ENCODE results near the gene IZUMO1.
"Not testable (repeated sequence)": the region's sequence is repeated elsewhere in the genome, so short reads cannot be mapped to it uniquely, and the experiment has no call there.

IZUMO1 gene

DNA sequence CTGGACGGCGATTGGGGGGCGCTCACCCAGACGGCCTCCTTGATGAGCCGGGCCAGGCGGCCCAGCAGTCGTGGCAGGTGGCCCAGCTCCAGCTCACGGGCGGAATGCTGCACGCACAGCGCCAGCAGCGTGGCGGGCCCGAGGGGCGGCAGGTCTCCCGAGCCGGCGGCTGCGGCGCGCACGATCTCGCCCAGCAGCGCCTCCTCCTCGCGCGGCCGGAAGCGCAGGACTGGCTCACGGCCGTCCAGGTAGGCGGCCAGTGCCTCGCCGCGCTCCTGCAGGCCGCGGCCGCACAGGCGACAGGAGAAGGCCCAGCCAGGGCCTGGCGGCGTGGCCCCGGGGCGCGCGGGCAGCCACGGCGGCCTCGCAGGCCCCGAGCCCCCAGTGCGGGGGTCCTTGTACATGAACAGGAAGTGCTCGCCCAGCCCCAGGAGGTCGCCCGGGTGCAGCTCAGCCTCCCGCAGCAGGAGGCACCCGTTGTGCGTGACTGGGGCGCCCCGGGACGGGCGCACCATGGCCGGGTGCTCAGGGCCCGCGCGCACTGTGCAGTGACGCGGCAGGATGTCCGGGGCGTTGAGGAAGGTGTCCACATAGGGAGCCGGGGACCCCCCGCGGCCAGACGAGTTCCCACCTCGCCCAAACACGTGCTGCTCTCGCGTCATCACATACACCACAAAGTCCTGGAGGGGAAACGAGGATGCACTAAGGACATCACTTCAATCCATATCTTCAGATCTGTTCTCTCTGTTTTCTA, 17.6 kb downstream of the IZUMO1 start:
- no peak overlapping the region for H3K4me2 ChIP-seq (ENCODE audit: low read length)
- no peaks in the 10 kb centered on the region for H3K9me3 ChIP-seq (replicated peaks; ENCODE audit: low read length)
- no peaks in the 10 kb centered on the region for H3K27me3 ChIP-seq (ENCODE audit: control insufficient read depth, insufficient read depth, low read length)
- H3K4me1 ChIP-seq (ENCODE audit: control insufficient read depth, insufficient read depth, low read length) = peaks cover 7% of the 10 kb centered on the region
- H3K36me3 ChIP-seq (ENCODE audit: insufficient read depth, low read length) = no peaks in the 10 kb centered on the region
- no peak overlapping the region for H3K4me3 ChIP-seq (ENCODE audit: low read length)
- H3K9ac ChIP-seq (ENCODE audit: low read depth, low read length) = no peak overlapping the region

DNA sequence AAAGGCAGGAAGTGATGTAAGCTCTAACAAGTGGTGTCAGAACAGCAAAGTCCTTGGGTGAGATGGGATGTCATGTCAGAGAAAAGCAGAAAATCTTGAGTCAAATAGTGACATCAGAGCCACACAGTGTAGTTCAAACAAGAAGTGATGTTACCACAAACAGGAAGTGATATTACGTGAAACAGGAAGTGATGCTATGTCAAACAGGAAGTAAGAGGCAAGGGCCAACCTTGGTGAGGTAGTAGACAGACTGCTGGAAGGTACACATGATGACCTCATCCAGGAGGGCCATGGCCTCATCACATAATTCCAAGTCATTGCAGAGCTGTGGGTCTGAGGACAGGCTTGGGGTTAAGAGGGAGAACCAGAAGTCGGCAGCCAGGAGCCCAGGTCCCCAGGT, 20.2 kb downstream of the IZUMO1 start:
- no peak overlapping the region for H3K4me3 ChIP-seq (ENCODE audit: low read length)
- H3K27me3 ChIP-seq (ENCODE audit: control insufficient read depth, insufficient read depth, low read length) = no peaks in the 10 kb centered on the region
- no peaks in the 10 kb centered on the region for H3K36me3 ChIP-seq (ENCODE audit: insufficient read depth, low read length)
- H3K4me1 ChIP-seq (ENCODE audit: control insufficient read depth, insufficient read depth, low read length) = peaks cover 7% of the 10 kb centered on the region
- H3K9me3 ChIP-seq (replicated peaks; ENCODE audit: low read length) = no peaks in the 10 kb centered on the region
- H3K9ac ChIP-seq (ENCODE audit: low read depth, low read length) = no peak overlapping the region
- H3K4me2 ChIP-seq (ENCODE audit: low read length) = no peak overlapping the region

DNA sequence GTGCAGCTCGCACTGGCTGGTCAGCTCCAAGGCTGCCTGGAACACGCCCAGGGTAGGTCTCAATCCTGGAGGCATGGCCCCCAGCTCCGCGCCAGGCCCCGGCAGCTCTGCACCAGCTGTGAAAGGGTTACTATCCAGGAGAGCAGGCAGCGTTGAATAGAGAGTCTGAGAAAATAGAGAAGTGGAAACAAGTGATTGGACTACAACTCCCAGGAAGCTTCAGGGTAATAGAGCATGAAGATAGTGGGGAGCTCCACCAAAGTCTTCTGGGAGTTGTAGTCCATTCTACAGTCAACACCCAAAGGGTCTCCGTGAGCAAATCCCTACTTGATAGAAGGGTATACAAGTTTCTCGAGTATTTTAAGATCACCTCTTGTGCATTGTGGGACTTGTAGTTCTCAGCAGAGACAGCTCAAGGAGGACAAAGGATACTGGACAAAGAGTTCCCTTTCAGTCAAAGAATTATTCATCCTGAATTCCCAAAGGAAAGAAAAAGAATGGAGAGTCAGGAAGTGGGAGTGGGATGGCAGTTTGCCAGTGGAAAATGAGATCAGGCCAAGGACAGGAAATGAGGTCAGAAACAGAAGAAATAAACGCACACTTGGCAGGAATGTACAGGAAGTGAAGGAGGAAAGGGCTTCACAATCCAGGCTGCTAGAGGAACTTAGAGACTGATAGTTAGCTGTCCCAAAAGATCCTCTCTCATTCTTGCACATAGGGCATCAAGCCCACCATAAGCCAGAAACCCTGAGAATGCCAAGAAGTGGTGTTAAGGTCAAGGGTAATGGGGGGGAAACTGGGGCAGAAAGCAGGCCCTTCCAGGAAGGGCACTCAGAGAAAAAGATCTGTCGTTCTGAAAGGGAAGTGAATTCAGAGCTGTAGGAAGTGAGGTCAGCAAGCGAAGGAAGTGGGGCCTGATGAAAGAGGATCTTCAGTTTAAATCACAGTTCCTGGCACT, 21.6 kb downstream of the IZUMO1 start:
- Histone ChIP-seq H3K4me1 (ENCODE audit: control insufficient read depth, insufficient read depth, low read length) (peaks cover 14% of the 10 kb centered on the region), H3K9me3 (replicated peaks; ENCODE audit: low read length) (no peaks in the 10 kb centered on the region), H3K9ac (ENCODE audit: low read depth, low read length) (no peak overlapping the region), H3K4me3 (ENCODE audit: low read length) (no peak overlapping the region), H3K36me3 (ENCODE audit: insufficient read depth, low read length) (no peaks in the 10 kb centered on the region), H3K4me2 (ENCODE audit: low read length) (no peak overlapping the region), H3K27me3 (ENCODE audit: control insufficient read depth, insufficient read depth, low read length) (no peaks in the 10 kb centered on the region)

- H3K9ac ChIP-seq (ENCODE audit: low read depth, low read length) = no peak overlapping the region
- H3K9me3 ChIP-seq (replicated peaks; ENCODE audit: low read length) = no peaks in the 10 kb centered on the region
- H3K4me2 ChIP-seq (ENCODE audit: low read length) = no peak overlapping the region
- H3K36me3 ChIP-seq (ENCODE audit: insufficient read depth, low read length) = no peaks in the 10 kb centered on the region
- H3K27me3 ChIP-seq (ENCODE audit: control insufficient read depth, insufficient read depth, low read length) = no peaks in the 10 kb centered on the region
- H3K4me1 ChIP-seq (ENCODE audit: control insufficient read depth, insufficient read depth, low read length) = peaks cover 15% of the 10 kb centered on the region
- H3K4me3 ChIP-seq (ENCODE audit: low read length) = no peak overlapping the region
These were observed 24.5 kb downstream of the IZUMO1 start for GRCh38 chr19:48722196-48722708.

GRCh38 chr19:48720613-48721296, 26.0 kb downstream of the IZUMO1 start:
- peak overlapping the region; percentile 87 for H3K4me3 ChIP-seq (ENCODE audit: low read length)
- H3K27me3 ChIP-seq (ENCODE audit: control insufficient read depth, insufficient read depth, low read length) = no peaks in the 10 kb centered on the region
- peak overlapping the region; percentile 83 for H3K9ac ChIP-seq (ENCODE audit: low read depth, low read length)
- no peaks in the 10 kb centered on the region for H3K36me3 ChIP-seq (ENCODE audit: insufficient read depth, low read length)
- H3K4me1 ChIP-seq (ENCODE audit: control insufficient read depth, insufficient read depth, low read length) = peaks cover 30% of the 10 kb centered on the region
- no peaks in the 10 kb centered on the region for H3K9me3 ChIP-seq (replicated peaks; ENCODE audit: low read length)
- peak overlapping the region; percentile 95 for H3K4me2 ChIP-seq (ENCODE audit: low read length)

DNA sequence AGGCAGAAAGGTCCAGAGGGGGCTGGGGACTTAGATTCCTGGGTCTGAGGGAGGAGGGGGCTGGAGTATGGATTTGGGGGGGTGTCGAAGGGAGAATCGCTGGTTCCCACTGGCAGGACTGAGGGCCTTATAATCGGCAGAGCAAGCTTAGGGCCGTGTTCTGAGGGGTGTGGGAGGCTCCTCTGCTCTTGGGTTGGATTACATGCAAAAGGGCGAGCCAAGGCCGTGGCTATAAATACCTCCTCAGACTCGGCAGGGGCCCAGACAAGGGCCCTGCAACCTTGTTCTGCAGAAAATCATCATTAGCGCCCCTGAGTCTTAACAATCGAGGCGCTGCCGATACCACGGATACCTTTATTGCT, 26.5 kb downstream of the IZUMO1 start:
- Histone ChIP-seq H3K4me3 (ENCODE audit: low read length) (peak overlapping the region; percentile 87), H3K4me2 (ENCODE audit: low read length) (peak overlapping the region; percentile 95), H3K9me3 (replicated peaks; ENCODE audit: low read length) (no peaks in the 10 kb centered on the region)

DNA sequence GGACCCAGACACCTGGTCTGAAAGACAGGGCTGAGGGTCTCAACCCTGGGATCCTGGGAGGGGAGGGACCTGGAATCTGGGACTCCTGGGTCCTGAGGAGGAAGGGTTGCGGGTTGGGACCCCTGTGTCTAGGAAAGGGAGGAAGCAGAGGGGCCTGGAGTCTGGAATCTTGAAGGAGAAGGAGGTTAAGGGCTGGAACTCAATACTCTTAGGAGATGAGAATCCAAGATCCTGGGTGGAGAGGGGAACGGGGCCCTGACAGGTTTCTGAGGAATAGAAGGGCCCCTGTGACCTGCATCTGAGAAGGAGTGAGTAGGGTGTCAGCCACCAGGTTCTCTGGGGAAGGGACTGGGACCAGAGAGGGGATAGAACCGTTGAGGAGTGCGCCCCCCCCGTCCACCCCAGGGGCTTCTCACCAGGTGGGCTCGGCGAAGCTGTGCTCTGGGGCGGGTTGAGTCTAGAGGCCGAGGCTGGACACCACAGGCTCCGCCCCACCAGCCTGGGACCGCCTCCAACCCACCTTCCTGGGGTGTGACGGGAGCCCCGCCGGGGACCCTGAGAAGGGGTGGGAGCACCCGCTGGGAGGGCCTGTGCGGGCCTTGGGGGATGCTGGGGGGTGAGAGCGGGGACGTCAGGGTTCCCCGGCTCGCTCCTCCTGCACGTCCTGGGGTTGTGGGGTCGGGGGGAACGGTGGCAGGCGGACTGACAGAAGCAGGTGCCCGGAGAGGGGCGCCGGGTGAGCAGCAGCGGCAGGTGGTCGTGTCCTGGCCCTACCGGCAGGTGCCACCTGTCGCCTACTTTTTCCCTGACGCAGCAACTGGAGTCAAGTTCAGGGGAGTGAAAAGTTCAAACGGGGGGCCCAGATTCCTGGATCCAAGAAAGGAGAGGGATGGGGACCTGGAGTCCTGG, 27.2 kb downstream of the IZUMO1 start, which contains the start of gene MAMSTR:
Gene MAMSTR, minus strand, starts transcription at position 463 of the 909 bp plus-strand sequence. CDS start 694 bp downstream, outside the sequence.
- Histone ChIP-seq H3K4me1 (ENCODE audit: control insufficient read depth, insufficient read depth, low read length) (peaks cover 36% of the 10 kb centered on the region), H3K9ac (ENCODE audit: low read depth, low read length) (peak within 1 kb of the TSS; percentile 3), H3K4me3 (ENCODE audit: low read length) (peak within 1 kb of the TSS; percentile 87), H3K36me3 (ENCODE audit: insufficient read depth, low read length) (no peaks in the 10 kb centered on the region), H3K27me3 (ENCODE audit: control insufficient read depth, insufficient read depth, low read length) (no peaks in the 10 kb centered on the region), H3K4me2 (ENCODE audit: low read length) (peak within 1 kb of the TSS; percentile 95), H3K9me3 (replicated peaks; ENCODE audit: low read length) (no peaks in the 10 kb centered on the region)

More for the DNA sequence above, 26.5 kb downstream of the IZUMO1 start:
- no peaks in the 10 kb centered on the region for H3K27me3 ChIP-seq (ENCODE audit: control insufficient read depth, insufficient read depth, low read length)
- H3K36me3 ChIP-seq (ENCODE audit: insufficient read depth, low read length) = no peaks in the 10 kb centered on the region
- H3K9ac ChIP-seq (ENCODE audit: low read depth, low read length) = peak overlapping the region; percentile 3
- H3K4me1 ChIP-seq (ENCODE audit: control insufficient read depth, insufficient read depth, low read length) = peaks cover 32% of the 10 kb centered on the region

GRCh38 chr19:48718711-48719231, 27.9 kb downstream of the IZUMO1 start:
- Histone ChIP-seq H3K9me3 (replicated peaks; ENCODE audit: low read length) (no peaks in the 10 kb centered on the region), H3K4me1 (ENCODE audit: control insufficient read depth, insufficient read depth, low read length) (peaks cover 36% of the 10 kb centered on the region), H3K4me3 (ENCODE audit: low read length) (no peak overlapping the region)

GRCh38 chr19:48718106-48718505, 28.6 kb downstream of the IZUMO1 start:
- not testable (repeated sequence) for H3K9ac ChIP-seq (ENCODE audit: low read depth, low read length); H3K4me3 ChIP-seq (ENCODE audit: low read length); H3K4me2 ChIP-seq (ENCODE audit: low read length); H3K9me3 ChIP-seq (replicated peaks; ENCODE audit: low read length); H3K27me3 ChIP-seq (ENCODE audit: control insufficient read depth, insufficient read depth, low read length); H3K36me3 ChIP-seq (ENCODE audit: insufficient read depth, low read length)
- H3K4me1 ChIP-seq (ENCODE audit: control insufficient read depth, insufficient read depth, low read length) = peaks cover 40% of the 10 kb centered on the region

More at GRCh38 chr19:48718711-48719231, 27.9 kb downstream of the IZUMO1 start:
- Histone ChIP-seq H3K36me3 (ENCODE audit: insufficient read depth, low read length) (no peaks in the 10 kb centered on the region), H3K9ac (ENCODE audit: low read depth, low read length) (no peak overlapping the region), H3K4me2 (ENCODE audit: low read length) (no peak overlapping the region), H3K27me3 (ENCODE audit: control insufficient read depth, insufficient read depth, low read length) (no peaks in the 10 kb centered on the region)

GRCh38 chr19:48716562-48717291, 30.0 kb downstream of the IZUMO1 start:
- H3K4me1 ChIP-seq (ENCODE audit: control insufficient read depth, insufficient read depth, low read length) = peaks cover 42% of the 10 kb centered on the region
- H3K9ac ChIP-seq (ENCODE audit: low read depth, low read length) = peak overlapping the region; percentile 12
- no peaks in the 10 kb centered on the region for H3K36me3 ChIP-seq (ENCODE audit: insufficient read depth, low read length)
- peak overlapping the region; percentile 54 for H3K4me3 ChIP-seq (ENCODE audit: low read length)
- H3K27me3 ChIP-seq (ENCODE audit: control insufficient read depth, insufficient read depth, low read length) = no peaks in the 10 kb centered on the region
- no peaks in the 10 kb centered on the region for H3K9me3 ChIP-seq (replicated peaks; ENCODE audit: low read length)
- peak overlapping the region; percentile 91 for H3K4me2 ChIP-seq (ENCODE audit: low read length)

All from skeletal muscle satellite cell (primary cell).